Measurements from ENCODE around the gene DPCD. TPM values are rescaled to one million over a fixed set of nuclear protein-coding genes. Genes with fewer than 3 reads are reported as not detected.
A peak's percentile ranks its signal among the peaks of the same experiment; 100 is the strongest.

The DPCD gene
- total RNA-seq, 4 donors from 2014 or later, result 13.8 to 24.2 (median 18.1) TPM

- WGBS, result 96% methylated on average over 4 of the region's 5 CpGs
These were observed 61.5 kb downstream of the DPCD start for GRCh38 chr10:101649525-101650085.

GRCh38 chr10:101650863-101651262 is 62.7 kb downstream of the DPCD start:
- H3K27ac ChIP-seq (replicated peaks in 1 of 4), result no peak overlapping the region
- 85% methylated on average over 15 of the region's 15 CpGs for WGBS
- H3K4me1 ChIP-seq, result peaks cover 0 to 11% (median 8%) of the 10 kb centered on the region in 4 donors
- no peak for TF ChIP-seq POLR2A (IDR thresholded peaks at IDR 0.05; ENCODE audit: low read depth)
- no peak for DNase-seq (ENCODE audit: extremely low spot score)
- intact Hi-C loops (cut with DNase I), result no loop called here
- no peak overlapping the region for H3K4me3 ChIP-seq
- no peaks in the 10 kb centered on the region for H3K27me3 ChIP-seq
- no peaks in the 10 kb centered on the region for H3K9me3 ChIP-seq
- peaks cover 5 to 81% (median 49%) of the 10 kb centered on the region in 4 donors for H3K36me3 ChIP-seq

More at GRCh38 chr10:101649525-101650085, 61.5 kb downstream of the DPCD start:
- Histone ChIP-seq H3K36me3 (peaks cover 5 to 71% (median 43%) of the 10 kb centered on the region in 4 donors), H3K9me3 (no peaks in the 10 kb centered on the region), H3K27ac (replicated peaks in 1 of 4) (no peak overlapping the region), H3K27me3 (no peaks in the 10 kb centered on the region), H3K4me1 (peaks cover 0 to 11% (median 9%) of the 10 kb centered on the region in 4 donors), H3K4me3 (no peak overlapping the region)
- no peak for DNase-seq (ENCODE audit: extremely low spot score)
- intact Hi-C loops (cut with DNase I), result no loop called here
- no peak for TF ChIP-seq CTCF (IDR thresholded peaks at IDR 0.05)
- TF ChIP-seq EP300 (IDR thresholded peaks at IDR 0.05), result no peak
- TF ChIP-seq POLR2A (IDR thresholded peaks at IDR 0.05; ENCODE audit: low read depth), result no peak
- no peak for TF ChIP-seq POLR2AphosphoS5 (IDR thresholded peaks at IDR 0.05)

- DNase-seq (ENCODE audit: extremely low spot score), result no peak
- TF ChIP-seq EP300 (IDR thresholded peaks at IDR 0.05) (no peak), POLR2A (IDR thresholded peaks at IDR 0.05; ENCODE audit: low read depth) (no peak)
- no peak overlapping the region for H3K4me3 ChIP-seq
- H3K27me3 ChIP-seq, result no peaks in the 10 kb centered on the region
- no peak overlapping the region for H3K27ac ChIP-seq (replicated peaks in 1 of 4)
- no peaks in the 10 kb centered on the region for H3K9me3 ChIP-seq
- H3K36me3 ChIP-seq, result peaks cover 2 to 82% (median 53%) of the 10 kb centered on the region in 4 donors
- intact Hi-C loops (cut with DNase I), result no loop called here
- WGBS, result 77% methylated on average over 5 of the region's 5 CpGs
- H3K4me1 ChIP-seq, result peaks cover 0 to 6% (median 4%) of the 10 kb centered on the region in 4 donors
These were observed 63.2 kb downstream of the DPCD start for GRCh38 chr10:101651336-101651735.

GRCh38 chr10:101653536-101653935 is 65.4 kb downstream of the DPCD start:
- Histone ChIP-seq H3K27ac (replicated peaks in 1 of 4) (no peak overlapping the region), H3K36me3 (peaks cover 0 to 82% (median 65%) of the 10 kb centered on the region in 4 donors), H3K4me3 (no peak overlapping the region), H3K27me3 (no peaks in the 10 kb centered on the region), H3K4me1 (no peaks in the 10 kb centered on the region), H3K9me3 (no peaks in the 10 kb centered on the region)
- TF ChIP-seq POLR2A (IDR thresholded peaks at IDR 0.05; ENCODE audit: low read depth), result no peak
- TF ChIP-seq CTCF (IDR thresholded peaks at IDR 0.05), result no peak
- TF ChIP-seq POLR2AphosphoS5 (IDR thresholded peaks at IDR 0.05), result no peak
- no peak for TF ChIP-seq EP300 (IDR thresholded peaks at IDR 0.05)
- 96% methylated on average over 8 of the region's 8 CpGs for WGBS
- DNase-seq (ENCODE audit: extremely low spot score), result no peak
- intact Hi-C loops (cut with DNase I), result no loop called here

GRCh38 chr10:101655570-101655969 is 67.4 kb downstream of the DPCD start:
- DNase-seq (ENCODE audit: extremely low spot score), result no peak
- no peaks in the 10 kb centered on the region for H3K9me3 ChIP-seq
- no peak overlapping the region for H3K4me3 ChIP-seq
- peaks cover 3 to 82% (median 71%) of the 10 kb centered on the region in 4 donors for H3K36me3 ChIP-seq
- intact Hi-C loops (cut with DNase I), result no loop called here
- WGBS, result 60% methylated on average over 6 of the region's 6 CpGs
- no peaks in the 10 kb centered on the region for H3K4me1 ChIP-seq
- no peak for TF ChIP-seq EP300 (IDR thresholded peaks at IDR 0.05)
- TF ChIP-seq POLR2A (IDR thresholded peaks at IDR 0.05; ENCODE audit: low read depth), result no peak
- peak in 1 of 2 donors; percentile 7 for TF ChIP-seq POLR2AphosphoS5 (IDR thresholded peaks at IDR 0.05)
- no peaks in the 10 kb centered on the region for H3K27me3 ChIP-seq
- no peak overlapping the region for H3K27ac ChIP-seq (replicated peaks in 1 of 4)

GRCh38 chr10:101656890-101657289 is 68.8 kb downstream of the DPCD start:
- no peak for DNase-seq (ENCODE audit: extremely low spot score)
- intact Hi-C loops (cut with DNase I), result no loop called here
- H3K4me1 ChIP-seq, result no peaks in the 10 kb centered on the region
- H3K27ac ChIP-seq (replicated peaks in 1 of 4), result no peak overlapping the region
- no peaks in the 10 kb centered on the region for H3K27me3 ChIP-seq
- no peaks in the 10 kb centered on the region for H3K9me3 ChIP-seq
- WGBS, result 96% methylated on average over 2 of the region's 2 CpGs
- TF ChIP-seq CTCF (IDR thresholded peaks at IDR 0.05), result no peak
- no peak for TF ChIP-seq POLR2A (IDR thresholded peaks at IDR 0.05; ENCODE audit: low read depth)
- no peak for TF ChIP-seq POLR2AphosphoS5 (IDR thresholded peaks at IDR 0.05)
- TF ChIP-seq EP300 (IDR thresholded peaks at IDR 0.05), result no peak
- peaks cover 7 to 88% (median 71%) of the 10 kb centered on the region in 4 donors for H3K36me3 ChIP-seq
- H3K4me3 ChIP-seq, result no peak overlapping the region
